Mesenchymal stem cell (in vitro differentiated cells and primary cell): ENCODE data around the gene HLTF.

Experiments used
- DNase-seq: peaks from one replicate; pipeline ENCODE4 v3.0.0-alpha.2; 2013
- H2AFZ ChIP-seq: one replicate; pipeline ENCODE4 v1.6.1; 2013; ENCODE audit warnings: low read depth, mild to moderate bottlenecking, control low read depth, inconsistent platforms, low read length, moderate library complexity
- H2AK5ac ChIP-seq: 2 replicates; pipeline ENCODE4 v1.6.1; 2013; ENCODE audit warnings: low read length, moderate library complexity, mild to moderate bottlenecking, inconsistent platforms; ENCODE audit not compliant: severe bottlenecking
- H2BK120ac ChIP-seq: one replicate; pipeline ENCODE4 v1.6.1; 2013; ENCODE audit warnings: low read depth, mild to moderate bottlenecking, inconsistent platforms, low read length, moderate library complexity
- H2BK12ac ChIP-seq, 2 experiments: one replicate each; pipeline ENCODE4 v1.6.1; 2013; ENCODE audit warnings: inconsistent platforms in 2 of 2, low read length in 2 of 2, mild to moderate bottlenecking in 2 of 2, moderate library complexity in 2 of 2, control low read depth in 1 of 2
- H2BK15ac ChIP-seq: one replicate; pipeline ENCODE4 v1.6.1; 2013; ENCODE audit warnings: mild to moderate bottlenecking, low read depth, inconsistent platforms; ENCODE audit not compliant: poor library complexity, severe bottlenecking
- H2BK5ac ChIP-seq: 2 replicates; pipeline ENCODE4 v1.6.1; 2013; ENCODE audit warnings: low read depth, mild to moderate bottlenecking, low read length, control low read depth, inconsistent platforms; ENCODE audit not compliant: poor library complexity, severe bottlenecking
- H3K14ac ChIP-seq, 2 experiments: one replicate each; pipeline ENCODE4 v1.6.1; 2013; ENCODE audit warnings: inconsistent platforms in 2 of 2, low read length in 2 of 2, control low read depth in 1 of 2, mild to moderate bottlenecking in 1 of 2, moderate library complexity in 1 of 2
- H3K18ac ChIP-seq, 2 experiments: one replicate each; pipeline ENCODE4 v1.6.1; 2013; ENCODE audit warnings: inconsistent platforms in 2 of 2, low read length in 2 of 2, control low read depth in 1 of 2, low read depth in 1 of 2, mild to moderate bottlenecking in 1 of 2
- H3K23ac ChIP-seq, 2 experiments: one replicate each; pipeline ENCODE4 v1.6.1; 2013; ENCODE audit warnings: inconsistent platforms in 2 of 2, low read length in 2 of 2, mild to moderate bottlenecking in 2 of 2, moderate library complexity in 2 of 2, control low read depth in 1 of 2
- H3K27ac ChIP-seq: 2 replicates; pipeline ENCODE4 v1.5.1; 2013; ENCODE audit warnings: mild to moderate bottlenecking, moderate library complexity, low read length, control low read depth, inconsistent platforms; ENCODE audit not compliant: poor library complexity, severe bottlenecking
- H3K27me3 ChIP-seq, 2 experiments: 2 replicates each; pipeline versions ENCODE4 v1.6.1 to v1.7.0; 2013; ENCODE audit warnings: low read length in 2 of 2, mild to moderate bottlenecking in 2 of 2, moderate library complexity in 2 of 2, control low read depth in 1 of 2, inconsistent platforms in 1 of 2; ENCODE audit not compliant: control insufficient read depth in 1 of 2, insufficient read depth in 1 of 2
- H3K36me3 ChIP-seq, 2 experiments: 2 replicates each; pipeline versions ENCODE4 v1.6.1 to v1.7.0; 2013; ENCODE audit warnings: low read length in 2 of 2, control low read depth in 1 of 2, inconsistent platforms in 1 of 2, low read depth in 1 of 2, mild to moderate bottlenecking in 1 of 2; ENCODE audit not compliant: insufficient read depth in 2 of 2, control insufficient read depth in 1 of 2
- H3K4ac ChIP-seq, 2 experiments: one replicate each; pipeline ENCODE4 v1.6.1; 2013; ENCODE audit warnings: inconsistent platforms in 2 of 2, low read length in 2 of 2, mild to moderate bottlenecking in 2 of 2, moderate library complexity in 2 of 2, control low read depth in 1 of 2, low read depth in 1 of 2
- H3K4me1 ChIP-seq: 2 replicates; pipeline ENCODE4 v1.6.1; 2013; ENCODE audit warnings: low read depth, low read length, control low read depth; ENCODE audit not compliant: control insufficient read depth, insufficient read depth
- H3K4me2 ChIP-seq: 2 replicates; pipeline ENCODE4 v1.6.1; 2013; ENCODE audit warnings: low read length, mild to moderate bottlenecking, inconsistent platforms; ENCODE audit not compliant: poor library complexity, severe bottlenecking
- H3K4me3 ChIP-seq, 2 experiments: 2 replicates each; pipeline versions ENCODE4 v1.5.1 to v1.7.0; 2013; ENCODE audit warnings: low read length in 2 of 2, mild to moderate bottlenecking in 2 of 2, control low read depth in 1 of 2, low read depth in 1 of 2; ENCODE audit not compliant: insufficient read depth in 1 of 2
- H3K79me1 ChIP-seq: replicated peaks from 2 replicates; pipeline ENCODE4 v1.6.1; 2013; ENCODE audit warnings: mild to moderate bottlenecking, control low read depth, low read length, inconsistent platforms; ENCODE audit not compliant: poor library complexity, severe bottlenecking
- H3K9ac ChIP-seq: 2 replicates; pipeline ENCODE4 v1.7.0; 2013; ENCODE audit warnings: mild to moderate bottlenecking, low read length, moderate library complexity
- H3K9me3 ChIP-seq: 2 replicates; pipeline ENCODE4 v1.7.0; 2013; ENCODE audit warnings: mild to moderate bottlenecking, low read length; ENCODE audit not compliant: control insufficient read depth
- H4K8ac ChIP-seq: one replicate; pipeline ENCODE4 v1.6.1; 2013; ENCODE audit warnings: inconsistent platforms, mild to moderate bottlenecking, low read length, moderate library complexity
- H4K91ac ChIP-seq: one replicate; pipeline ENCODE4 v1.6.1; 2013; ENCODE audit warnings: mild to moderate bottlenecking, low read length, inconsistent platforms
- WGBS: methylation state at CpG from one replicate; pipeline ENCODE4 v1.1.7; 2013; ENCODE audit warnings: mixed read lengths; 5-methylcytosine and 5-hydroxymethylcytosine counted together

The HLTF gene

DNA sequence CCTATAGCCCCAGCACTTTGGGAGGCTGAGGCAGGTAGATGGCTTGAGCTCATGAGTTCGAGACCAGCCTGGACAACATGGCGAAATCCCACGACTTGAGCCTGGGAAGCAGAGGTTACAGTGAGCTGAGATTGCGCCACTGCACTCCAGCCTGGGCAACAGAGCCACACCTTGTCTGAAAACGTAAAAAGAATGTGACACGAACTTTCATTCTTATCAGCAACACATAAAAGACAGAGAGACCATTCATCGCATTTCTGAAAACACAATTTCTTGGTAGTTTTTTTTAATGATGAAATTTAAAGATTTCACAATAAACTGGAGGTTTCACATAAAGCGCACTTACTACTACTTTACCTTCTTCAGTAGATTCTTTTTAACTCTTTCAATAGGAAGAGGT is 18.4 kb downstream of the HLTF start:
- no peak for DNase-seq
- no peak overlapping the region for H3K14ac ChIP-seq
- 100% methylated on average over 4 of the region's 8 CpGs for WGBS

DNA sequence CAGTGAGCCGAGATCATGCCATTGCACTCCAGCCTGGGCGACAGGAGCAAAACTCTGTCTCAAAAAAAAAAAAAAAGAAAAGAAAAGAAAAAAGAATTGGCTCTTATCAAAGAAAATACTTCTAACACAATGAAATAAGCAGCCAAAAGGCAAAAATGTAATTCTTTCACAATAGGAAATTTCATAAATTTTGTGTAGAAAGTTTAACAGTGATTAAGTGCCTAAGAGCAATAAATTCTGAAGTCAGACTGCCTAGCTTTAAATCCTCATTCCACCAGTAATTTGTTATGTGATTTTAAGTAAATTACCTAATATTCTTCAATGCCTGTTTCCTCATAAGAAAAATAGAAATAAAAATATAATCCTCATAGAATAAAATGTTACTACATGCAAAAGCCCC is 24.6 kb downstream of the HLTF start:
- Histone ChIP-seq H3K27me3 (no peaks in the 10 kb centered on the region), H3K9ac (no peak overlapping the region), H4K91ac (no peak overlapping the region), H2AK5ac (no peak overlapping the region), H3K9me3 (no peaks in the 10 kb centered on the region), H2BK120ac (no peak overlapping the region), H3K4me3 (no peak overlapping the region), H3K36me3 (peaks cover 6 to 72% of the 10 kb centered on the region in 2 experiments), H2AFZ (no peak overlapping the region), H2BK5ac (no peak overlapping the region), H3K14ac (no peak overlapping the region), H4K8ac (no peak overlapping the region), H3K4me2 (no peak overlapping the region), H2BK12ac (no peak overlapping the region), H3K27ac (no peak overlapping the region), H3K4ac (no peak overlapping the region), H2BK15ac (no peak overlapping the region), H3K79me1 (peaks cover 3% of the 10 kb centered on the region), H3K4me1 (no peaks in the 10 kb centered on the region), H3K23ac (no peak overlapping the region), H3K18ac (no peak overlapping the region)
- no peak for DNase-seq
- no CpG with 5 or more reads among the region's 2 CpGs for WGBS

More for the DNA sequence above, 18.4 kb downstream of the HLTF start:
- no peak overlapping the region for H3K4me2 ChIP-seq
- no peak overlapping the region for H3K27ac ChIP-seq
- H2BK5ac ChIP-seq = no peak overlapping the region
- H3K4me3 ChIP-seq = no peak overlapping the region
- no peaks in the 10 kb centered on the region for H3K9me3 ChIP-seq
- H3K23ac ChIP-seq = no peak overlapping the region
- no peaks in the 10 kb centered on the region for H3K4me1 ChIP-seq
- no peak overlapping the region for H2BK15ac ChIP-seq
- no peak overlapping the region for H3K9ac ChIP-seq
- no peak overlapping the region for H2AFZ ChIP-seq
- H4K91ac ChIP-seq = no peak overlapping the region
- H2BK120ac ChIP-seq = no peak overlapping the region
- no peak overlapping the region for H2AK5ac ChIP-seq
- H4K8ac ChIP-seq = no peak overlapping the region
- no peak overlapping the region for H3K18ac ChIP-seq
- no peak overlapping the region for H3K4ac ChIP-seq
- H3K79me1 ChIP-seq = peaks cover 4% of the 10 kb centered on the region
- H3K27me3 ChIP-seq = no peaks in the 10 kb centered on the region
- H3K36me3 ChIP-seq = peaks cover 6 to 75% of the 10 kb centered on the region in 2 experiments
- H2BK12ac ChIP-seq = no peak overlapping the region

DNA sequence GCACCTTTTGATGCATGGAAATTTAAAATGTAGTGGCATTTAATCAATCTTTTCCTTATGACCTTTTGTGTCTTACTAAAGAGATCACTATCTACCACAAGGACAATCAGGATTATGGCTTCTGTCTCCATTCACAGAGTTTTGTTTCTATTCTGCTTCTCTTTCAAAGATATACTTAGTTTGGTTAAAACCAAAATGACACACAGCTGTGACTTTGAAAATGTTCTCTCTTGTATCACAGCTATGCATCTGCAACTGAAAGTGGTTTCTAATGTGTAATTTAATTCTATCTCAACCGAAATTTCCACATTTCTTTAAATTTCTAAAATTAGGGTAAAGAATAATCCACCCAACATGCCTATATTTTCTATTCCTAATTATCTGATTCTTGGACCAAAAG is 27.7 kb downstream of the HLTF start:
- Histone ChIP-seq H2BK120ac (no peak overlapping the region), H3K36me3 (peaks cover 10 to 82% of the 10 kb centered on the region in 2 experiments), H4K91ac (no peak overlapping the region), H2AFZ (no peak overlapping the region), H3K27me3 (no peaks in the 10 kb centered on the region), H3K14ac (no peak overlapping the region), H4K8ac (no peak overlapping the region), H2BK12ac (no peak overlapping the region), H3K4me2 (no peak overlapping the region), H3K79me1 (peaks cover 6% of the 10 kb centered on the region), H3K18ac (no peak overlapping the region), H3K4ac (no peak overlapping the region), H3K4me3 (no peak overlapping the region), H2BK15ac (no peak overlapping the region), H3K4me1 (no peaks in the 10 kb centered on the region), H2BK5ac (no peak overlapping the region), H3K9me3 (no peaks in the 10 kb centered on the region), H3K27ac (no peak overlapping the region), H3K23ac (no peak overlapping the region), H2AK5ac (no peak overlapping the region), H3K9ac (no peak overlapping the region)
- WGBS = 100% methylated on average over 1 of the region's 1 CpG
- no peak for DNase-seq

DNA sequence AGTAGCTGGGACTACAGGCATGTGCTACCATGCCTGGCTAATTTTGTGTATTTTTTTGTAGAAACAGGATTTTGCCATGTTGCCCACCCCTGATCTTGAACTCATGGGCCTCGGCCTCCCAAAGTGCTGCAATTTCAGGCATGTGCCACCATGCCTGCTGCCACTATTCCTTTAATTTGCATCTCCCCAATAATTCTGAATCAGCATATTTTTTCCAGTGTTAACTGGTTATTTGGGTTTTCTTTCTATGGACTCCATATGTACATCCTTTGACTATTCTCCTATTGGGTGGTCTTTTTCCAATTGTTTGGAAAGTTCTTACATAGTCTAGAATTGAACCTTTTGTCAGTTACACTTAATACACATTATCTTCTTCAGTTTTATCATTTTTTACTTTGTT is 28.1 kb downstream of the HLTF start:
- H3K9ac ChIP-seq = no peak overlapping the region
- H2BK120ac ChIP-seq = no peak overlapping the region
- H4K91ac ChIP-seq = no peak overlapping the region
- no peaks in the 10 kb centered on the region for H3K27me3 ChIP-seq
- no peak overlapping the region for H2BK12ac ChIP-seq
- H3K79me1 ChIP-seq = peaks cover 6% of the 10 kb centered on the region
- H3K23ac ChIP-seq = no peak overlapping the region
- no peak overlapping the region for H3K4me3 ChIP-seq
- H3K27ac ChIP-seq = no peak overlapping the region
- H3K4me2 ChIP-seq = no peak overlapping the region
- H3K14ac ChIP-seq = no peak overlapping the region
- H2BK5ac ChIP-seq = no peak overlapping the region
- H3K36me3 ChIP-seq = peaks cover 12 to 83% of the 10 kb centered on the region in 2 experiments
- no peak overlapping the region for H2AK5ac ChIP-seq
- H4K8ac ChIP-seq = no peak overlapping the region
- DNase-seq = no peak
- no peak overlapping the region for H2AFZ ChIP-seq
- no peak overlapping the region for H3K4ac ChIP-seq
- WGBS = no CpG with 5 or more reads among the region's 1 CpG
- no peaks in the 10 kb centered on the region for H3K9me3 ChIP-seq
- H3K4me1 ChIP-seq = no peaks in the 10 kb centered on the region
- H2BK15ac ChIP-seq = no peak overlapping the region
- H3K18ac ChIP-seq = no peak overlapping the region
